Amygdala (tissue), 56 donors: ENCODE measurements around the gene OR1L8.

Experiments
- DNase-seq, 56 donors: peaks; one replicate each; lab custom pipeline; 2025; lab: John Stamatoyannopoulos, UW

OR1L8 gene

GRCh38 chr9:122518841-122519240 is 64.3 kb downstream of the OR1L8 start, which contains the start of gene OR1J4:
Gene OR1J4 (plus strand): TSS chr9:122519141. CDS start chr9:122519141, 0 bp downstream.
- DNase-seq = no peak

- no peak for DNase-seq
Measured at GRCh38 chr9:122518226-122518625, 65.0 kb downstream of the OR1L8 start.
